ENCODE data around the gene TBCK. TPM values are rescaled to one million over a fixed set of nuclear protein-coding genes. Genes with fewer than 3 reads are reported as not detected.

Gene TBCK
- total RNA-seq, 1 donor from 2014 or later: 12.0 TPM

DNA sequence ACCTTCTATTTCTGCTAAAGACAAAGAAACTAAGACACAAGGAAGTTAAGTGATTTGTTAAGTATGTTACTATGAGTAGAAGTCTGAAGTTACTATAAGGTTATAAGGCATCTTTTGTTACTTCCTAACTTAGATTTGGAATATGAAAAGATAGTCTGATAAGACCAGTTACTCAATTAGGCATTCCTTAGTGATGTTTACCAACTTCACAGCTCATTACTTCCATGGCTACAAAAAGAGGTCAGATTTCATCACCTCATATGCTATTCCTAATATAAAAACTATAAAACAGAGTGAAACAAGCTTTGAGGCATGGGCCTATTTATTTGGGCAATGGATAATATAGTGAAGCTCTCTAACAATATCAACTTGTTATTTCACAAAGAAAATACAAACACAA is 143.1 kb downstream of the TBCK start:
- no peaks in the 10 kb centered on the region for H3K27me3 ChIP-seq (ENCODE audit: control insufficient read depth, insufficient read depth, low read length)

DNA sequence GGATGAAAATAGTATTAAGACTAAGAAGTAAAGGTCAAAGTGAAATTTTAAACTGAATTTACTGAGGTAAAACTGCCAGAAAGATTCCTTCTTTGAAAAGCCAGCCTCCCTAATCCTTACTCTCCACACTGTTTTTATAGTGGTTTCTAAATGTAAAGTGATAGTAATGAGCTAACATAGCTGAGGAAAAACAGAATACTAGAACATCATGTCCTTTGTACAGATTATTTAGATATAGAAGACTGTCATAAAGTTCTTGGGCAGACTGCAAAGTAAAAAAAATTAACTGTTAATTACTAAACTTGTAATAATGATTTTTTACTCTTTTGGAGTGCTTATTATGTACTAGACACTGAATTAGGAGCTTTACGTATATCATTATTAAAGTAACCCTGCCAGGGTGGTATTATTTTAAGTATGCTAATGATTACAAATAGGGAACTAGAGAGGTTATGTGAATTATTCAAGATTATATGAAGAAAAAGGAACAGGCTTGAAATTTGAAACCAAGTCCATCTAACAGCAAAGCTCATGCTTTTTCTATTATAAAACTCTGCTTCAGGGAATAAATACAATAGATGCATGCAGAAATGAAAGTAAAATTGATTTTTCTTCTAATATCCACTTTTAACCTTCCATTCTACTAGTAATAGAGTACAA is 150.5 kb downstream of the TBCK start:
- Histone ChIP-seq H3K27me3 (ENCODE audit: control insufficient read depth, insufficient read depth, low read length) (no peaks in the 10 kb centered on the region), H3K36me3 (ENCODE audit: control insufficient read depth, insufficient read depth, low read length) (no peaks in the 10 kb centered on the region), H3K4me3 (ENCODE audit: low read depth, low read length) (no peak overlapping the region)
- TF ChIP-seq, protein P1, sequence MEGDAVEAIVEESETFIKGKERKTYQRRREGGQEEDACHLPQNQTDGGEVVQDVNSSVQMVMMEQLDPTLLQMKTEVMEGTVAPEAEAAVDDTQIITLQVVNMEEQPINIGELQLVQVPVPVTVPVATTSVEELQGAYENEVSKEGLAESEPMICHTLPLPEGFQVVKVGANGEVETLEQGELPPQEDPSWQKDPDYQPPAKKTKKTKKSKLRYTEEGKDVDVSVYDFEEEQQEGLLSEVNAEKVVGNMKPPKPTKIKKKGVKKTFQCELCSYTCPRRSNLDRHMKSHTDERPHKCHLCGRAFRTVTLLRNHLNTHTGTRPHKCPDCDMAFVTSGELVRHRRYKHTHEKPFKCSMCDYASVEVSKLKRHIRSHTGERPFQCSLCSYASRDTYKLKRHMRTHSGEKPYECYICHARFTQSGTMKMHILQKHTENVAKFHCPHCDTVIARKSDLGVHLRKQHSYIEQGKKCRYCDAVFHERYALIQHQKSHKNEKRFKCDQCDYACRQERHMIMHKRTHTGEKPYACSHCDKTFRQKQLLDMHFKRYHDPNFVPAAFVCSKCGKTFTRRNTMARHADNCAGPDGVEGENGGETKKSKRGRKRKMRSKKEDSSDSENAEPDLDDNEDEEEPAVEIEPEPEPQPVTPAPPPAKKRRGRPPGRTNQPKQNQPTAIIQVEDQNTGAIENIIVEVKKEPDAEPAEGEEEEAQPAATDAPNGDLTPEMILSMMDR (IDR thresholded peaks at IDR 0.05; ENCODE audit: insufficient read depth, low read length, poor library complexity, severe bottlenecking): no peak
- no peak for DNase-seq (ENCODE audit: low read depth)

More for the DNA sequence above, 143.1 kb downstream of the TBCK start:
- TF ChIP-seq, protein P1 (IDR thresholded peaks at IDR 0.05; ENCODE audit: insufficient read depth, low read length, poor library complexity, severe bottlenecking): no peak
- no peak for DNase-seq (ENCODE audit: low read depth)
- Histone ChIP-seq H3K36me3 (ENCODE audit: control insufficient read depth, insufficient read depth, low read length) (no peaks in the 10 kb centered on the region), H3K4me3 (ENCODE audit: low read depth, low read length) (no peak overlapping the region)

DNA sequence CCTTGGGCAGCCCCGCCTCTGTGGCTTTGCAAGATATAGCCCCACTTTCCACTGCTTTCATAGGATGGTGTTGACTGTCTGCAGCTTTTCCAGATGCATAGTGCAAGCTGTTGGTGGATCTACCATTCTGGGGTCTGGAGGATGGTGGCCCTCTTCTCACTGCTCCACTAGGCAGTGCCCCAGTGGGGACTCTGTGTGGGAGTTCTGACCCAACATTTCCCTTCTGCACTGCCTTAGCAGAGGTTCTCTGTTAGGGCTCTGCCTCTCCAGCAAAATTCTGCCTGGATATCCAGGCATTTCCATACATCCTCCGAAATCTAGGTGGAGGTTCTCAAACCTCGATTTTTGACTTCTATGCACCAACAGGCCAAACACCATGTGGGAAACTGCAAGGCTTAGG is 153.7 kb downstream of the TBCK start:
- no peaks in the 10 kb centered on the region for H3K36me3 ChIP-seq (ENCODE audit: control insufficient read depth, insufficient read depth, low read length)
- no peaks in the 10 kb centered on the region for H3K27me3 ChIP-seq (ENCODE audit: control insufficient read depth, insufficient read depth, low read length)
- H3K4me3 ChIP-seq (ENCODE audit: low read depth, low read length): no peak overlapping the region
- TF ChIP-seq, protein P1 (IDR thresholded peaks at IDR 0.05; ENCODE audit: insufficient read depth, low read length, poor library complexity, severe bottlenecking): no peak
- no peak for DNase-seq (ENCODE audit: low read depth)

DNA sequence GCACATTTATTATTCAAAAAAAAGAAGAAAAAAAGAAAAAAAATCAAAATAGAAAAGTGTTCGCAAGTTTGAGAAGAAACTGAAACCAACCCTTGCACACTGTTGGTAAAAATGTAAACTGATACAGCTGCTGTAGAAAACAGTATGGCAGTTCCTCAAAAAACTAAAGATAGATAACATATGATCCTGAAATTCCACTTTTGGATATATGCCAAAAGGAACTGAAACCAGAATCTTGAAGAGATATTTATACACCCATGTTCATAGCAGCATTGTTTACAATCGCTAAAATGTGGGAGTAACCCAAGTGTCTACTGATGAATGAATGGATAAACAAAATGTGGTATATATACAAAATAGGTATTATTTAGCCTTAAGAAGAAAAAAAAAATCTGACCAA is 155.4 kb downstream of the TBCK start:
- TF ChIP-seq, protein P1 (IDR thresholded peaks at IDR 0.05; ENCODE audit: insufficient read depth, low read length, poor library complexity, severe bottlenecking): no peak
- H3K4me3 ChIP-seq (ENCODE audit: low read depth, low read length): no peak overlapping the region
- H3K27me3 ChIP-seq (ENCODE audit: control insufficient read depth, insufficient read depth, low read length): no peaks in the 10 kb centered on the region
- no peak for DNase-seq (ENCODE audit: low read depth)
- H3K36me3 ChIP-seq (ENCODE audit: control insufficient read depth, insufficient read depth, low read length): no peaks in the 10 kb centered on the region

DNA sequence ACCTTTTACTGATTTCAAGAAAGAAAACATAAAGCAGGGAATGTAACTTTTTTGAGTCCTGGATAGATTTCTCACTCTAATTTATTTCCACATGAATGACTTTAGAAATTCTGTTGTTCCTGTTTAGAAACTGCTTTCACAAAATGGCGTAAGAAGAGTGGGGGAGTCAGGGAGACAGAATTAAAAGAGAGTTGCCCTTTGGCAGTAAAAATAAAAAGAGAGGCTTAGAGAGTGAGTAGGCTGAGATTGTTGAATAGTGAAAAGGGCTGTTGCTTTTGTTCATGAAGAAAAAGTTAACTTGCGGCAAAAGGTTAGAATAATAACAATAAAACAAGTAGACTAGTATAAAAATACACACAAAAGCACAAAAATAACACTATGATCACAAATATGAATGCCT is 166.1 kb downstream of the TBCK start:
- DNase-seq (ENCODE audit: low read depth): no peak
- Histone ChIP-seq H3K36me3 (ENCODE audit: control insufficient read depth, insufficient read depth, low read length) (no peaks in the 10 kb centered on the region), H3K4me3 (ENCODE audit: low read depth, low read length) (no peak overlapping the region), H3K27me3 (ENCODE audit: control insufficient read depth, insufficient read depth, low read length) (no peaks in the 10 kb centered on the region)
- TF ChIP-seq, protein P1 (IDR thresholded peaks at IDR 0.05; ENCODE audit: insufficient read depth, low read length, poor library complexity, severe bottlenecking): no peak

DNA sequence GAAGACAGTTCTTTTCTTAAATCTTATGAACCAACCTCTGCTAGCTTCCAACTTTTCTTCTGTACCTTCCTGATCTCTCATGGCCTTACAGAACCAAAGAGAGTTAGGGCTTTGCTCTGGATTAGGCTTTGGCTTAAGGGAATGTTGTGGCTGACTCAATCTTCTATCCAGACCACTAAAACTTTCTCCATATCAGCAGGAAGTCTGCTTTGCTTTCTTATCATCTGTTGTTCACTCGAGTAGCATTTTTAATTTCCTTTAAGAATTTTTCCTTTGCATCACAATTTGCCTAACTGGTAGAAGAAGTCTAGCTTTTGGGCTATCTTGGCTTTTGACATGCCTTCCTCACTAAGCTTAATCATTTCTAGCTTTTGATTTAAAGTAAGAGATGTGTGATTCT is 167.0 kb downstream of the TBCK start:
- no peak overlapping the region for H3K4me3 ChIP-seq (ENCODE audit: low read depth, low read length)
- no peaks in the 10 kb centered on the region for H3K36me3 ChIP-seq (ENCODE audit: control insufficient read depth, insufficient read depth, low read length)
- no peak for DNase-seq (ENCODE audit: low read depth)
- no peaks in the 10 kb centered on the region for H3K27me3 ChIP-seq (ENCODE audit: control insufficient read depth, insufficient read depth, low read length)
- TF ChIP-seq, protein P1 (IDR thresholded peaks at IDR 0.05; ENCODE audit: insufficient read depth, low read length, poor library complexity, severe bottlenecking): no peak

All from kidney epithelial cell (primary cell).